Sigmoid colon (tissue), 4 donors: ENCODE measurements around the gene LIMK1.

Experiments
- CTCF ChIP-seq, 4 experiments: fragments of 450-650 bp in 3 of 4; fragments of 200-600 bp in 1 of 4; IDR thresholded peaks; one replicate each; pipeline ENCODE4 v1.5.1; 2016 to 2019; ENCODE audit warnings: antibody characterized with exemption in 4 of 4, mild to moderate bottlenecking in 3 of 4, moderate library complexity in 2 of 4
- EP300 ChIP-seq, 4 donors: sonication (generic); formaldehyde crosslinking; IDR thresholded peaks; one replicate each; pipeline ENCODE4 v1.6.1; 2017; ENCODE audit warnings: antibody characterized with exemption in 4 of 4
- POLR2A ChIP-seq, 2 donors: fragments of 450-650 bp; IDR thresholded peaks; one replicate each; pipeline ENCODE4 v1.6.1; 2016; ENCODE audit warnings: antibody characterized with exemption in 2 of 2, mild to moderate bottlenecking in 2 of 2, moderate library complexity in 2 of 2
- POLR2AphosphoS5 ChIP-seq, 4 donors: sonication (generic); formaldehyde crosslinking; IDR thresholded peaks; one replicate each; pipeline ENCODE4 v1.6.1; 2017; ENCODE audit warnings: antibody characterized with exemption in 4 of 4

- no peak for TF ChIP-seq CTCF (IDR thresholded peaks at IDR 0.05)
- TF ChIP-seq EP300 (IDR thresholded peaks at IDR 0.05), result no peak
- TF ChIP-seq POLR2AphosphoS5 (IDR thresholded peaks at IDR 0.05), result no peak
- TF ChIP-seq POLR2A (IDR thresholded peaks at IDR 0.05), result no peak
Observed at GRCh38 chr7:74157605-74158004, 74.0 kb downstream of the LIMK1 start.
